PFSK-1 (cell line): ENCODE data around the gene PTS.

Experiments used
- POLR2AphosphoS5 ChIP-seq: IDR thresholded peaks from 2 replicates; pipeline ENCODE4 v1.6.1; 2012; ENCODE audit warnings: low read depth, mild to moderate bottlenecking, control low read depth, low read length, moderate library complexity
- REST ChIP-seq, 2 experiments: IDR thresholded peaks; 2 replicates each; pipeline versions ENCODE4 v1.6.1 to v1.8.0; 2011 to 2012; ENCODE audit warnings: low read depth in 2 of 2, low read length in 2 of 2, control low read depth in 1 of 2, inconsistent platforms in 1 of 2, mild to moderate bottlenecking in 1 of 2, moderate library complexity in 1 of 2; ENCODE audit not compliant: insufficient read depth in 1 of 2
- SIN3A ChIP-seq: IDR thresholded peaks from 2 replicates; pipeline ENCODE4 v1.6.1; 2012; ENCODE audit warnings: mild to moderate bottlenecking, low read length, moderate library complexity, borderline replicate concordance; ENCODE audit not compliant: insufficient read depth

- TF ChIP-seq REST (IDR thresholded peaks at IDR 0.05; ENCODE audit: insufficient read depth in 1 of 2, low read depth in 2 of 2, low read length in 2 of 2) (no peak), SIN3A (no peak), POLR2AphosphoS5 (no peak)
These were observed 39.6 kb downstream of the PTS start for GRCh38 chr11:112265659-112266409.
